HG03575 (cell line): ENCODE data around the gene FOXC1.

Experiments
- ATAC-seq: cut with Tn5 transposase; IDR thresholded peaks from one replicate; pipeline ENCODE4 v1.9.1; 2021; ENCODE audit not compliant: unreplicated experiment, insufficient number of reproducible peaks, low FRiP score; ENCODE audit errors: extremely low read depth

Gene FOXC1

GRCh38 chr6:1619098-1619672 lies 9.5 kb downstream of the FOXC1 start:
- no peak for ATAC-seq

GRCh38 chr6:1619673-1620503 lies 10.2 kb downstream of the FOXC1 start:
- no peak for ATAC-seq

GRCh38 chr6:1620504-1621069 lies 10.9 kb downstream of the FOXC1 start:
- no peak for ATAC-seq

DNA sequence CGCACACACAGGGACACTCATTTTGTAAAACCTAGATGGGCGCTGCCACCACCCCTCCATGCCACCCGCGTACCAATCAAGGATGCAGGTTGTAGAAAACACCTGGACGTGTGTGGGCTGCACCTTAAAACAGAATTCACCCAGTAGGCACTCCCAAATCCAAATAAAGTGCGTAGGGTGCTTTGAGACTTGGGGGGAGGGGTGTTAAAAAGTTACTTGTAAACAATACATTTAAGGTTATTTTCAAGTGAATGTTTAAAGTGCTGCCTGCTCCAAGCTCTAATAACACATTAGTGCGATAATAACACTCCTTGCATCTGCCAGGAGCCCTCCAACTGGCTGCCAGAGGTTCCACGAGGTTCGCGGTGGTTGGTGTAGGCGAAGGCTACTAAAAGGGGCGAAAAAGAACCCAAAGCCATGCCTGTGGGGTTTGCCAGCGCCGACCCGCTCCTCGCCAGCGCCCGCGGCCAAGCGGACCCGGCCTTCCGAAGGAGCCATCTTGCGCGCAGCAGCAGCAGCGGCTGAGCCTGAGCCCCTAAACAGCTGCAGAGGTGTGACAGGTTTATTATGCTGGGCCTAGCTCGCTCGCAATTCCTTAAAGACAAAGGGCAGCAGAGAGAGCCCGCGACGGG lies 11.5 kb downstream of the FOXC1 start:
- no peak for ATAC-seq

DNA sequence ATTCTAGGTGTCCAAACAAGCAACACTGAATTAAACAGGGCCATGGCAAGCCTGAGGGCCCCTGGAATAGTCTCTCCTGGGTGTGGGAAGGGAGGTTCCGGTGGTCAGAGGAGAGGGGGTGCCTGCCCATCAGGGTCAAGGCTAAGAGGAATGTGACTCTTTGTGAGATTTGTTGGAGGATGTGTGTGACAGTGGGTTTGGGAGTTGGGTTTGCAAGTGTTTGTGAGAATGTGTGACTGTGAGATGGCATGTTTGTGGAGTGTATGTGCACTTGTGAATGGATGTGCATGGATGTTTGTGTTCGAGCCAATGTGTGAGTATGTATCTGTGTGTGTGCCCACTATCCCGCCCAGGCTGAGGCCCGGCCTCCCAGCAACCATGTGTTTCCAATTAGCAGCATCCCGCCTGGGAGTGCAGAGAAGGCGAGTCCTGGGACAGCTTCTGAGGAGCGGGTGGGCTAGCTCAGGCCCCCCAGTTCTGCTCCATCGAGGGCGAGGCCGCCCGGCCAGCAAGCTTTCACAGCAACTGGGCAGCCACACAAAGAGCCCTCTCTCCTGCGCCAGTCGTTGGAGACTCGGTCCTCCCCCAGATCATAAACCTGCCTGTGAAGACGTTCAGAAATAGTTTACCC lies 12.6 kb downstream of the FOXC1 start:
- no peak for ATAC-seq

DNA sequence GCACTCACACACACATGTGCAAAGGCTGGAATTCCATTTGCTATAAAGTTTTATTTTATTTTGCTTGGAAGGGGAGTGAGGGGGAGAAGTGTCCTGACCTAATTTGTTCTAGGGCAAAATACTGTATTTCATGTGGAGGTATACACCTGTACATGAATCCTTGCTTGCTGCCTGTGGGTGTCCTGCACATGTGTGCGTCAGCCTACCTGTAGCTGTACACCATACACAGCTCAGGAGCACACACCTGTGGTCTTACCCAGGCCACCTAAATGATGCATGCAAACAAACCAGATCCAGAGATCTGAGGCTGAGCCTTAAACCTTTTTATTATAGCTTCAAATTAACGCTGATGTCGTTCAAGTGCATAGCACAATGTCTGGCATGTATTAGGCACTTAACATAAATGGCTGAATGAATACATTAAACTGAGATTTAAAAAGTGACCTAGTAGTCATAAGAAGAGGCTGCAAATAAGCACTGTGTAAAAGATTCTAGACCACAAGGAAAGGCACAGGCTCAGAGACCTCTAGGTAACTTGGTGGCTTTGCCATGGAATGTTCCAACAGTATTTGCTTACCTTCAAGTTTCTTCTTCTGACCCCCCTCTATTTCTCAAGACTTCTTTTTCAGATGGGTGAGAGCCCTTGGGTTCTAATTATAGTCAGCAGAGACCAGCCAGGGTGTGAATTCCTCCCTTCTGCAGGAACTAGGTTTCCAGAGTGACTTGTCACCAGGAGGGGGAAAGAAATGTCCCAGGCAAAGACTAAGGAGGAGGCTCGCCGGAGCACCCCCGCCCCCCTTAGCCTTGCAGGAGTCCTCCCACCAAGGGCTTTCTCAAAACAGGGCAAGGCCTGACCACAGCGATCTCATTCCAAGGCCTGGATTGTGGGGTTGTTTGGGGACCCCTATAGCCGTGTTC lies 13.4 kb downstream of the FOXC1 start:
- no peak for ATAC-seq

- no peak for ATAC-seq
These were observed 14.0 kb downstream of the FOXC1 start for GRCh38 chr6:1623769-1624057.

GRCh38 chr6:1624058-1624850 lies 14.5 kb downstream of the FOXC1 start:
- ATAC-seq = no peak

DNA sequence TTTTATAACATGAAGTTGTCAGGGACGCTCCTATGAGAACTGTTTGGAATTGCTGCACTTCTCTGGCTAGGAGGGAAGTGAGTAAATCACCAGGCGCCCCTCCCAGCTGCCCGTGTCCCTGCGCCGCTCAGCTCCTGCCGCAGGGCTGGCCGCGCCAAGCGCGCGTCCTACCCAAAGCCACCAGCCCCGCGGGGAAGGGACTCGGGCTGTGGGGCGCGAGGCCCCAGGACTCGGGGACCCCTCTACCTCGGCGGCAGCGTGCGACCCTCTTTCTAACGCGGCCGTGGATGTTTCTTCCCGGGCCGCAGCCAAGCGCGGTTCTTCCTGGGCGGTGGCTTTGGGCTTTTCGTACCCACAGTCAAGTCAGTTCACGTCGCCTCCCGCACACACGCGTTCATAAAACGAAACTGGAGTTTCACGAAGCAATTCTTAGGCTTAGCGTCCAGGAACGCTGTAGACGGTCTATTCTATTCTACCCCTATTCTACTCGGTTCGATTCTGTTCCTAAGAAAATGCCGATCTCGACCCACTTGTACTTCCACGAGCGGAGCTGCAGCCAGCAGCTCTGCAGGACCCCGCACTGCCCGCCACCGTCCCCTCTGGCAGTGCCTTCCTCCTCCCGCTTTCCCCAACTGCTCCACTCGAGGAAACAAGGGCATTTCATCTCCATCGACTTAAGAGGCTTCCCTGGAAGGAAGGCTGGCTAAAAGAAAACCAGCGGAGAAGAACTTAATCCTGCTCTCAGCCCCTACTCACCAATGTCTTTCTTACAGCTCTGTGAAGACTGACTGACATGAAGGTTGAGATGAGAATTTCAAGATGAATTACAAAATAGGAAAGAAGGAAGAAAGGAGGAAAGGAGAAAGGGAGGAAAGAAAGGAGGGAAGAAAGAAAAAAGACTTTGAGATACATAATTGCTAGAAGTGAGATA lies 15.4 kb downstream of the FOXC1 start:
- ATAC-seq = no peak

GRCh38 chr6:1625794-1626435 lies 16.2 kb downstream of the FOXC1 start:
- ATAC-seq = no peak

- ATAC-seq = no peak
These were observed 16.8 kb downstream of the FOXC1 start for GRCh38 chr6:1626481-1626880.

- ATAC-seq = no peak
These were observed 18.3 kb downstream of the FOXC1 start for GRCh38 chr6:1627827-1628560.

- ATAC-seq = no peak
These were observed 19.6 kb downstream of the FOXC1 start for GRCh38 chr6:1629316-1629715.

GRCh38 chr6:1630212-1630770 lies 20.6 kb downstream of the FOXC1 start:
- no peak for ATAC-seq

DNA sequence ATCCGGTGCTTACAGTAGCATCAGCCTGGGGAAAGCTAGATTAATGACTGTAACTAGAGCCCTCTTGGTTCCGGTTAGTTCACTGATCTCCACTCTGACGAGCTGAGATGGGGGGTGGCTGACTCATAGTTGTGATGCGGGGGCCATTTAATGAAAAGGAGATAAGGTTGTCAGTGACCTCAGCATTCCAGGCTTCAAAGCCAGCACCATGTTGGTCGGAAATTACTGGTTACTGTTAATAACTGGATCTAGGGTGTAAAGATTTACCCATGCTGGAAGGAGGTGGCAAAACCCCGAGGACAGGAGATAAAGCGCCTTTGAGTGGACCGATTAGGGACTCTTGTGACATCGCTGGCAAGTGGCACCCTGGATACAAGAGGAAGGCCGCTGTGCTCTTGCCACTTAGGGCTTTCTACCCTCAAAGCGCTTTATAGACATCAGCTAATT lies 21.1 kb downstream of the FOXC1 start:
- no peak for ATAC-seq

- no peak for ATAC-seq
These were observed 21.5 kb downstream of the FOXC1 start for GRCh38 chr6:1631251-1631650.
